AG04450 (cell line): ENCODE measurements around the gene GRIA3. TPM values are rescaled to one million over a fixed set of nuclear protein-coding genes. Genes with fewer than 3 reads are reported as not detected.

ENCODE experiments used
- CTCF ChIA-PET: fragments of 300-600, 350-600 bp; formaldehyde crosslinking; extraction: SDS; loops from one replicate; lab custom pipeline; 2022; ENCODE audit warnings: antibody characterized with exemption, inconsistent platforms; lab: Charles Lee
- POLR2A ChIA-PET: fragments of 350-600 bp; formaldehyde crosslinking; extraction: SDS; loops from one replicate; lab custom pipeline; 2021; ENCODE audit warnings: antibody characterized with exemption, inconsistent platforms; lab: Yijun Ruan, JAX
- DNase-seq: peaks from one replicate; pipeline ENCODE4 v3.0.0-alpha.2; 2011; ENCODE audit warnings: low read depth, low spot score
- H3K27ac ChIP-seq: one replicate; pipeline ENCODE4 v1.5.1; 2012; ENCODE audit warnings: low read depth, low read length, control low read depth
- H3K27me3 ChIP-seq: one replicate; pipeline ENCODE4 v1.6.0; 2012; ENCODE audit warnings: low read length; ENCODE audit not compliant: control insufficient read depth, insufficient read depth
- H3K4me3 ChIP-seq: 2 replicates; pipeline ENCODE4 v1.5.1; 2011; ENCODE audit warnings: mild to moderate bottlenecking, low read depth, low read length, control low read depth
- H3K9me3 ChIP-seq: 2 replicates; pipeline ENCODE4 v1.5.1; 2012; ENCODE audit warnings: low read length; ENCODE audit not compliant: control insufficient read depth, insufficient read depth
- CTCF ChIP-seq: IDR thresholded peaks from 2 replicates; pipeline ENCODE4 v1.5.1; 2011; ENCODE audit warnings: low read depth, low read length, control low read depth, inconsistent platforms
- polyA plus RNA-seq: library from polyadenylated mRNA; depleted of rRNA; stranded (reverse); fragments of >200 nt; gene quantifications from 2 replicates; pipeline ENCODE4 v1.2.3, GENCODE V29; 2011

GRIA3 gene
- polyA plus RNA-seq, 1 experiment: 0.06 TPM

- no peak overlapping the region for H3K4me3 ChIP-seq
- no peak overlapping the region for H3K27ac ChIP-seq
- ChIA-PET POLR2A (no interaction called here), CTCF (no interaction called here)
- no peak for TF ChIP-seq CTCF
- H3K27me3 ChIP-seq: no peaks in the 10 kb centered on the region
- DNase-seq: no peak
- H3K9me3 ChIP-seq: no peaks in the 10 kb centered on the region
Observed at GRCh38 chrX:123455693-123456092, 271.6 kb downstream of the GRIA3 start.

GRCh38 chrX:123464709-123465108 is 280.6 kb downstream of the GRIA3 start:
- H3K27ac ChIP-seq: no peak overlapping the region
- ChIA-PET CTCF (interaction anchor here (2.6 kb wide), 1 partner anchor 14 kb away, joined by 7 read pairs; no protein-coding TSS in a partner anchor), POLR2A (no interaction called here)
- DNase-seq: no peak
- H3K9me3 ChIP-seq: no peaks in the 10 kb centered on the region
- H3K4me3 ChIP-seq: no peak overlapping the region
- no peak for TF ChIP-seq CTCF
- no peaks in the 10 kb centered on the region for H3K27me3 ChIP-seq

GRCh38 chrX:123468481-123468880 is 284.4 kb downstream of the GRIA3 start:
- ChIA-PET POLR2A (no interaction called here), CTCF (no interaction called here)
- Histone ChIP-seq H3K27me3 (no peaks in the 10 kb centered on the region), H3K27ac (no peak overlapping the region), H3K9me3 (no peaks in the 10 kb centered on the region), H3K4me3 (no peak overlapping the region)
- TF ChIP-seq CTCF: no peak
- no peak for DNase-seq

GRCh38 chrX:123475068-123475724 is 291.1 kb downstream of the GRIA3 start:
- Histone ChIP-seq H3K4me3 (no peak overlapping the region), H3K9me3 (no peaks in the 10 kb centered on the region), H3K27me3 (no peaks in the 10 kb centered on the region), H3K27ac (no peak overlapping the region)
- TF ChIP-seq CTCF: no peak
- ChIA-PET POLR2A (no interaction called here), CTCF (interaction anchor here (0.9 kb wide), 1 partner anchor 25 kb away, joined by 4 read pairs; no protein-coding TSS in a partner anchor)
- no peak for DNase-seq

- CTCF ChIA-PET: no interaction called here
- no peak overlapping the region for H3K27ac ChIP-seq
- no peaks in the 10 kb centered on the region for H3K27me3 ChIP-seq
- no peak for TF ChIP-seq CTCF
- no peak for DNase-seq
- H3K9me3 ChIP-seq: no peaks in the 10 kb centered on the region
- POLR2A ChIA-PET: no interaction called here
- H3K4me3 ChIP-seq: no peak overlapping the region
Observed at GRCh38 chrX:123476611-123477219, 292.6 kb downstream of the GRIA3 start.
